CD4-positive, CD25-positive, alpha-beta regulatory T cell (primary cell): ENCODE measurements around the gene CCSER1. TPM values are rescaled to one million over a fixed set of nuclear protein-coding genes. Genes with fewer than 3 reads are reported as not detected.

Source experiments
- ATAC-seq, 2 donors: fragments of 150-1000 bp; cut with Tn5 transposase; one replicate each; pipeline ENCODE4 v1.10.0; 2021; ENCODE audit warnings: low read depth in 2 of 2, moderate number of reproducible peaks in 2 of 2, moderate library complexity in 1 of 2
- DNase-seq, 3 donors: peaks; one replicate each; pipeline versions ENCODE4 v3.0.0 to v3.0.0-alpha.2; 2012 to 2022; ENCODE audit warnings: mixed read lengths in 1 of 3
- H3K27ac ChIP-seq: one replicate; pipeline ENCODE4 v1.7.0; 2013; ENCODE audit warnings: mild to moderate bottlenecking, low read length; ENCODE audit not compliant: insufficient read depth, poor library complexity, severe bottlenecking
- H3K27me3 ChIP-seq: one replicate; pipeline ENCODE4 v1.7.0; 2013; ENCODE audit warnings: low read length; ENCODE audit not compliant: control insufficient read depth, insufficient read depth
- H3K36me3 ChIP-seq: one replicate; pipeline ENCODE4 v1.7.0; 2013; ENCODE audit warnings: mild to moderate bottlenecking, low read length, moderate library complexity; ENCODE audit not compliant: control insufficient read depth, insufficient read depth
- H3K4me1 ChIP-seq: 2 replicates; pipeline ENCODE4 v1.7.0; 2013; ENCODE audit warnings: mild to moderate bottlenecking, low read length; ENCODE audit not compliant: insufficient read depth, control insufficient read depth, poor library complexity, severe bottlenecking
- H3K4me3 ChIP-seq: one replicate; pipeline ENCODE4 v1.7.0; 2013; ENCODE audit warnings: low read depth, mild to moderate bottlenecking, low read length, moderate library complexity
- H3K9me3 ChIP-seq, 2 experiments: 1 replicate in 1 of 2; 2 replicates in 1 of 2; pipeline ENCODE4 v1.7.0; 2013; ENCODE audit warnings: low read length in 2 of 2, mild to moderate bottlenecking in 1 of 2, moderate library complexity in 1 of 2; ENCODE audit not compliant: control insufficient read depth in 2 of 2
- H3K27ac Mint-ChIP-seq, 3 donors: one replicate each; pipeline ENCODE4 v1.8.0; 2020 to 2022; ENCODE audit warnings: mild to moderate bottlenecking in 3 of 3, mixed read lengths in 3 of 3, moderate library complexity in 2 of 3
- H3K27me3 Mint-ChIP-seq: one replicate; pipeline ENCODE4 v1.8.0; 2022; ENCODE audit warnings: mild to moderate bottlenecking, mixed read lengths
- H3K36me3 Mint-ChIP-seq: one replicate; pipeline ENCODE4 v1.8.0; 2020; ENCODE audit warnings: mixed read lengths
- H3K4me1 Mint-ChIP-seq, 4 donors: one replicate each; pipeline ENCODE4 v1.8.0; 2020 to 2022; ENCODE audit warnings: mixed read lengths in 4 of 4, mild to moderate bottlenecking in 1 of 4
- H3K4me3 Mint-ChIP-seq, 4 donors: one replicate each; pipeline ENCODE4 v1.8.0; 2020 to 2022; ENCODE audit warnings: mild to moderate bottlenecking in 4 of 4, mixed read lengths in 4 of 4, moderate library complexity in 3 of 4
- H3K9me3 Mint-ChIP-seq, 7 donors: one replicate each; pipeline ENCODE4 v1.8.0; 2020 to 2022; ENCODE audit warnings: mixed read lengths in 7 of 7, mild to moderate bottlenecking in 3 of 7, moderate library complexity in 2 of 7
- polyA plus RNA-seq, 4 donors: library from polyadenylated mRNA; unstranded; fragments of 300-500 nt; fragmentation: Illumina TruSeq; gene quantifications; one replicate each; pipeline ENCODE4 v1.2.3, GENCODE V29; 2021
- total RNA-seq: library from RNA; stranded (reverse); gene quantifications from one replicate; pipeline ENCODE4 v1.2.3, GENCODE V29; 2022

CCSER1 gene
- total and polyA plus RNA-seq, 5 donors from 2014 or later, result 0.20 to 0.60 TPM; not detected in 3

DNA sequence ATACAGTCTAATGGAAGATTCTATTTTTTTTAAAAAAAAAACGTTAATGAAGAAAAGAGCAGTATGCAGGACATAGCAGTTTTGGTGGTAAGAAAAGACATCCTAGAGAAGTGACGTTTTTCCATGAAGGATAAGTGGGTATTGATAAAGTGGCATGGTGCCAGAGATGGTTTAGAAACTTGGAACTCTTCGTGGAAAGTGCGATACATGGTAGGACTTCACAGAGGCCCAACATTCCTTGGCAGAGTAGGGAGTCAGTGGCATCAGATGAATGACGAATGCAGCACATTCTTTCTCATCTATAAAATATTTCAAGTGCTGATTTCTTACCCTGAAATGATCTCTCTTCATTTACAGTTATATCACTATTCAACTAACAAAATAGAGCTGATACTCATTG is 298.7 kb downstream of the CCSER1 start:
- no peak overlapping the region for H3K27ac Mint-ChIP-seq
- no peak overlapping the region for H3K4me3 Mint-ChIP-seq
- no peaks in the 10 kb centered on the region for H3K4me1 Mint-ChIP-seq
- Histone ChIP-seq H3K36me3 (no peaks in the 10 kb centered on the region), H3K4me3 (no peak overlapping the region), H3K27me3 (no peaks in the 10 kb centered on the region), H3K27ac (no peak overlapping the region), H3K4me1 (no peaks in the 10 kb centered on the region), H3K9me3 (no peaks in the 10 kb centered on the region)
- H3K27me3 Mint-ChIP-seq, result no peaks in the 10 kb centered on the region
- no peak for DNase-seq
- peaks cover 0 to 2% (median 0%) of the 10 kb centered on the region in 7 donors for H3K9me3 Mint-ChIP-seq
- H3K36me3 Mint-ChIP-seq, result no peaks in the 10 kb centered on the region
- ATAC-seq, result no peak

DNA sequence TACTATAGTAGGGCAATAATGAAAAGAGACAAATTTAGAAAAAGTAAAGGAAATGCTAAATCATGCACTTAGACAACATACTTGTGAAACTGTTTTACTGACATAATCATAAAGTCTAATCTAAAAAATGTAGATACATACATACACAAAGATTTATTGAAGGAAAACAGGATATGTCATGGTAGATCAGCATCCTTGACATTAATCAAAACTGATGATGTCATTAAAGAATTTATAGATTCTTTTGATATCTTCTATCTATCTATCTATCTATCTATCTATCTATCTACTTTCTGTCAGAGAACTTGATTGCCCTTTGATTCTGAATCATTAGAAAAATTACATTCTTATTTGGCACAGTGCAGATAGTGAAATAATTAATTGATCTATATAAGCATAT is 311.3 kb downstream of the CCSER1 start:
- no peak for ATAC-seq
- Mint-ChIP-seq H3K4me3 (no peak overlapping the region), H3K27ac (no peak overlapping the region), H3K27me3 (no peaks in the 10 kb centered on the region), H3K4me1 (no peaks in the 10 kb centered on the region), H3K36me3 (no peaks in the 10 kb centered on the region), H3K9me3 (peaks cover 0 to 4% (median 0%) of the 10 kb centered on the region in 7 donors)
- Histone ChIP-seq H3K4me3 (no peak overlapping the region), H3K27me3 (no peaks in the 10 kb centered on the region), H3K4me1 (no peaks in the 10 kb centered on the region), H3K27ac (no peak overlapping the region), H3K36me3 (no peaks in the 10 kb centered on the region), H3K9me3 (no peaks in the 10 kb centered on the region)
- DNase-seq, result no peak

DNA sequence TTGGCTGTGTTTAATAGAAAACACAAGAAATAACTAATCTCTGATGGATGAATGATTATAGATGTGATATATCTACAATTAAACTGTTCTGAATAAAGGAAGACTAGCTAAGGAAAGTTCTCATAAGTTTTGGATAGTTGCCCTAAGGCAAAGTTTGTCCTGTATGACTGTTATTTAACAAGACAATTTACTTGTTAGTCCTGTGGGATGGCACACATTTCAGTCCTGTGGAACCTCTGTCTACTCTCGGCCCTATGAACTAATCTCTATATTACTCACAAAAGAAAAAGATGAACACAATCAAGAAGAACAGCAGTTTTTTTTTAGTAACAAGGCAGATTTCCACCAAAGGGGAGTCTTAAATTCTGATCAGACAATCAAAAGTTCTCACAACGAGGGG is 314.6 kb downstream of the CCSER1 start:
- H3K9me3 ChIP-seq, result no peaks in the 10 kb centered on the region
- Mint-ChIP-seq H3K9me3 (peaks cover 0 to 5% (median 0%) of the 10 kb centered on the region in 7 donors), H3K4me3 (no peak overlapping the region), H3K27me3 (no peaks in the 10 kb centered on the region), H3K27ac (no peak overlapping the region), H3K4me1 (no peaks in the 10 kb centered on the region), H3K36me3 (no peaks in the 10 kb centered on the region)
- H3K4me3 ChIP-seq, result no peak overlapping the region
- H3K36me3 ChIP-seq, result no peaks in the 10 kb centered on the region
- H3K4me1 ChIP-seq, result no peaks in the 10 kb centered on the region
- no peak for ATAC-seq
- no peak for DNase-seq
- H3K27ac ChIP-seq, result no peak overlapping the region
- no peaks in the 10 kb centered on the region for H3K27me3 ChIP-seq

DNA sequence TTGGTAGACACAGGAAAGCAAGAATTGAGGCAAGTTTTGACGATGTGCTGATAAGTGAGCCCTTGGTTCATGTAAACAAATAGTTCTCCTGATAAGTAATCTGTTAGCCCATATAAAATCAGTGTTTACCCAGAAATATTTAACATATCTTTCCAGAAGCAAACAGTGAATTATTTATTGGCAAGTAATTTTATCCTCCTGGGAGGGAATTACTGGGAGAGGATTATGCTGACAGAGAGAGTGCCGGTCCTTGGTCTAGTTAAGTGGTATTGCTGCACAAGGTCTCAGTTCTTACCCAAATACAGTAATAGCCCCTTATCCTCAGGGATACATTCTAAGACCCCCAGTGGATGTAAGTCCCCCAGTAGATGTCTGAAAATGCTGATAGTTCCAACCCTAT is 315.4 kb downstream of the CCSER1 start:
- H3K36me3 ChIP-seq, result no peaks in the 10 kb centered on the region
- no peak for ATAC-seq

DNA sequence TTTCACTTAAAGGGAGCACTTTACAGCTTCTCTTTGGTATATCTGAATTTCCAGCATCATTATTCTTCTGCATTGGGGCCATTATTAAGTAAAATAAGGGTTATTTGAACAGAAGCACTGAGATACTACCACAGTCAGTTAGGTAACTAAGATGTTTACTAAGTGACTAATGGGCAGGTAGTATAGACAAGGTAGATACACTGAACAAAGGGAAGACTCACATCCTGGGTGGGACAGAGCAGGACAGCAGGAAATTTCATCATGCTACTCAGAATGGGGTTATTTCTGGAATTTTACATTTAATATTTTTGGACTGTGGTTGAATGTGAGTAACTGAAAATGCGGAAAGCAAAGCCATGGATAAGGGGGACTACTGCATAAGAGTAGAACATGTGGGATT is 316.0 kb downstream of the CCSER1 start:
- no peak overlapping the region for H3K27ac ChIP-seq
- Mint-ChIP-seq H3K4me3 (no peak overlapping the region), H3K9me3 (peaks cover 0 to 5% (median 0%) of the 10 kb centered on the region in 7 donors), H3K27ac (no peak overlapping the region), H3K36me3 (no peaks in the 10 kb centered on the region), H3K4me1 (no peaks in the 10 kb centered on the region), H3K27me3 (no peaks in the 10 kb centered on the region)
- DNase-seq (no peak), ATAC-seq (no peak)
- no peaks in the 10 kb centered on the region for H3K36me3 ChIP-seq
- no peak overlapping the region for H3K4me3 ChIP-seq
- H3K4me1 ChIP-seq, result no peaks in the 10 kb centered on the region
- no peaks in the 10 kb centered on the region for H3K9me3 ChIP-seq
- H3K27me3 ChIP-seq, result no peaks in the 10 kb centered on the region

More for the DNA sequence above, 315.4 kb downstream of the CCSER1 start:
- H3K27ac ChIP-seq, result no peak overlapping the region
- no peaks in the 10 kb centered on the region for H3K27me3 Mint-ChIP-seq
- H3K9me3 ChIP-seq, result no peaks in the 10 kb centered on the region
- H3K9me3 Mint-ChIP-seq, result peaks cover 0 to 5% (median 0%) of the 10 kb centered on the region in 7 donors
- H3K36me3 Mint-ChIP-seq, result no peaks in the 10 kb centered on the region
- no peak for DNase-seq
- H3K4me3 ChIP-seq, result no peak overlapping the region
- no peaks in the 10 kb centered on the region for H3K4me1 Mint-ChIP-seq
- no peaks in the 10 kb centered on the region for H3K27me3 ChIP-seq
- no peak overlapping the region for H3K27ac Mint-ChIP-seq
- H3K4me3 Mint-ChIP-seq, result no peak overlapping the region
- no peaks in the 10 kb centered on the region for H3K4me1 ChIP-seq

DNA sequence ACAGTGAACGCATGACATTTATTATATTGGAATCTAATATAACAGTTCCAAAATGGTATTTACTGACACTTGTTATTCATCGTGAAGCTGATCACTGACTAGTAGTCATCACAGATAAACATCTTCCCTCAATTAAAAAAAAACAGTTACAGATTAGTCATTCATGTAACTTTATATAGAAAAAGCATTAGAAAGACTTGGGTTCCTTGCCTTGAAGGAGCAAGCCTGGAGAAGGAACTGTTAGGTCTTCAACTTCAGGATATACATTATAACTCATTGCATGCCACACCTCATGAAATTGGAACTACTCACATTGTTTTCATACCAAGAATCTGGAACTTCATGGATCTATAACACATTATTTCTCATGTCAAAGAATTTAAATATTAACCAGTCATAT is 317.7 kb downstream of the CCSER1 start:
- H3K36me3 ChIP-seq, result no peaks in the 10 kb centered on the region
- no peak for ATAC-seq
- no peak overlapping the region for H3K27ac ChIP-seq
- Mint-ChIP-seq H3K9me3 (peaks cover 0 to 2% (median 0%) of the 10 kb centered on the region in 7 donors), H3K27me3 (no peaks in the 10 kb centered on the region), H3K4me1 (no peaks in the 10 kb centered on the region), H3K27ac (no peak overlapping the region), H3K4me3 (no peak overlapping the region), H3K36me3 (no peaks in the 10 kb centered on the region)
- DNase-seq, result no peak
- no peaks in the 10 kb centered on the region for H3K4me1 ChIP-seq
- H3K9me3 ChIP-seq, result no peaks in the 10 kb centered on the region
- no peak overlapping the region for H3K4me3 ChIP-seq
- H3K27me3 ChIP-seq, result no peaks in the 10 kb centered on the region

DNA sequence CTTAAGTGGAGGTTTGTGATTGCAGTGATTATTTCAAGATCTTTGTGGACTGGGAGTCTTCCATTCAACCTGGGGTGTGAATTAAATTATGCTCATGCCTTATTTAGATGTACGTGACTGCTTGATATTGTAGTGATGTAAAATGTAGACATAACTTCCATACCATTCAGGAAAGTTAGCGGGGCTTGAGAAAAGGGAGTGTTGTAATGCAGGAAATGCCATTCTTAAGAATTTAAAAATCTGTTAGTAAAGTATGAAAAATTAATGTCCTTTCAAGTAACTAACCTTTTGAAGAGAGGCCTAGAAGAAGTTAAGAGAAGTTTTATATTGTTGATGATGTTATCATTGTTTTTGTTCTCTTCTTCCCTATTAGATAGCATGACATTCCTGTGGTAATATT is 318.2 kb downstream of the CCSER1 start:
- H3K4me1 ChIP-seq, result no peaks in the 10 kb centered on the region
- no peak for ATAC-seq
- H3K36me3 Mint-ChIP-seq, result no peaks in the 10 kb centered on the region
- no peaks in the 10 kb centered on the region for H3K27me3 Mint-ChIP-seq
- H3K27me3 ChIP-seq, result no peaks in the 10 kb centered on the region
- peaks cover 0 to 5% (median 0%) of the 10 kb centered on the region in 7 donors for H3K9me3 Mint-ChIP-seq
- no peaks in the 10 kb centered on the region for H3K36me3 ChIP-seq
- H3K4me1 Mint-ChIP-seq, result no peaks in the 10 kb centered on the region
- no peak for DNase-seq
- H3K27ac Mint-ChIP-seq, result no peak overlapping the region
- H3K4me3 ChIP-seq, result no peak overlapping the region
- H3K9me3 ChIP-seq, result no peaks in the 10 kb centered on the region
- H3K4me3 Mint-ChIP-seq, result no peak overlapping the region
- no peak overlapping the region for H3K27ac ChIP-seq

DNA sequence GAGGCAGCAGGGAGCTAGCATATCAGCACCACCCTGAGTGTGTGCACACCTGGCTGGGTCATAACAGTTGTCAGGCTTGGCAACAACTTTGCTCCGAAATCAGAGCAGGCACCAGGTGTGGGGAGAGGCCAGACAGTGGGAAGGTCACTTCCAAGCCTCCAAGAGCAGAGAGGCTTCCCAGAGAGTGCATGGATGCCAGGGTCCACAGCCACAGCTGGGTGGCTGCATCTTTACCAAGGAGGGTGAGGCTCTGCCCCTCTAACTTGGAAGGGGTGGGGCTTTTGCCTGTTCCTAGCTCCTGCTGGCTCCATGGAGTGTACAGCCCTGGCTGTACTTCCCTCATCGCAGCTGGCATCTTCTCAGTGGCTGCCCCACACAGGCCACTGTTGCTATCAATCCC is 322.4 kb downstream of the CCSER1 start:
- Histone ChIP-seq H3K36me3 (no peaks in the 10 kb centered on the region), H3K27me3 (no peaks in the 10 kb centered on the region), H3K9me3 (no peaks in the 10 kb centered on the region), H3K4me3 (no peak overlapping the region), H3K27ac (no peak overlapping the region), H3K4me1 (no peaks in the 10 kb centered on the region)
- Mint-ChIP-seq H3K36me3 (no peaks in the 10 kb centered on the region), H3K27me3 (no peaks in the 10 kb centered on the region), H3K4me3 (no peak overlapping the region), H3K27ac (no peak overlapping the region), H3K4me1 (no peaks in the 10 kb centered on the region), H3K9me3 (peaks cover 0 to 7% (median 0%) of the 10 kb centered on the region in 7 donors)
- DNase-seq, result no peak
- no peak for ATAC-seq
